ENCODE data around the gene CLDN11.

Gene CLDN11

GRCh38 chr3:170418422-170419398, at the start of gene CLDN11:
TSS of gene CLDN11 (plus strand) at chr3:170418868. CDS start at chr3:170419067, 199 bp downstream.
- DNase-seq = peak in 1 of 3 donors; percentile 22

GRCh38 chr3:170368921-170369320, 49.7 kb upstream of the CLDN11 start:
- peak in 2 of 3 donors; percentile 23 to 27 for DNase-seq

DNA sequence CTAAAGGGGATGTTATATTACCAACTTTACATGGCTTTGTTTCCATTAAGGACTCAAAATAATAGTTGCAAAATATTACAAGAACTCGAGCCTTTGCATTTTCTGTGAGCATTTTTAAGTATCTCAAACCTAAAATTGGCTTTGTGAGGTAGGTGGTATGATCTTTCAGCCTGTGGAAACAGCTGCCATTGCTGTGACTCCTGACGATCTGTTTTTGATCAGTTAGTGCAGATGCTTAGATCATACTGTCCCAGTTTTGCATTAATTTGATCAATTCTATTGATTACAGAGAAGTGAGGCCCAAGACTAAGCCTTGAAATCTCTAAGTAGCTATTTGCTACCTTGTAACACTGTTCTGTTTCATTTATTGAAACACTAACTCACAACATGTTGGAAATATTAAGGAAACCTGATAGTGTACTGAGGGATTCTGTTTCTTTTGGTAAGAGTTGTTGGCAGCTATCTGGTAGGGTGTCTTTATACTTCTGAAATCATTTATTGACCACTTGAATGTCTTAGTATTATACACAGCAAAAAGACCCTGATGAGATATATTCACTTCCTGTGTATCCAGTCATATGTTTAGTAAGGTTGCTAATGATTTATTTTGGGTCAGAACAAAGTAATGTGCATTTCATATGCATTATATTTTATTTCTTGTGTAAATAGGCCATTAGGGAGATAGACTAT, 46.3 kb upstream of the CLDN11 start:
- DNase-seq = no peak

GRCh38 chr3:170383567-170383966, 35.1 kb upstream of the CLDN11 start:
- no peak for DNase-seq

GRCh38 chr3:170386468-170386867, 32.2 kb upstream of the CLDN11 start:
- DNase-seq = no peak

DNA sequence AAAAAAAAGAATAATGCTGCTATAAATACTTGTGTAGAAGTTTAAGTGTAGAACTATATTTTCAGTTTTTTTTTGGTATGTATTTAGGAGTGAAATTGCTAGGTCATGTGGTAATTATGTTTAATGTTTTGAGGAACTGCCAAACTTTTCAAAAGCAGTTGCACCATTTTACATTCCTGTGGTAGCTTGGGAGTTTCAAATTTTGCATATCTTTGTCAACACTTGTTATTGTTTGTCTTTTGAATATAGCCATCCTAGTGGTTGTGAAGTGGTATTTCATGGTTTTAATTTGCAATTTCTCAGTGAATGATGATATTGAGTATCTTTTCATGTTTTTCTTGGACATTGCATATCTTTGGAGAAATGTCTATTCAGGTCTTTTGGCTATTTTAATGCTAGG, 30.7 kb upstream of the CLDN11 start:
- peak in 2 of 3 donors; percentile 20 to 23 for DNase-seq

DNA sequence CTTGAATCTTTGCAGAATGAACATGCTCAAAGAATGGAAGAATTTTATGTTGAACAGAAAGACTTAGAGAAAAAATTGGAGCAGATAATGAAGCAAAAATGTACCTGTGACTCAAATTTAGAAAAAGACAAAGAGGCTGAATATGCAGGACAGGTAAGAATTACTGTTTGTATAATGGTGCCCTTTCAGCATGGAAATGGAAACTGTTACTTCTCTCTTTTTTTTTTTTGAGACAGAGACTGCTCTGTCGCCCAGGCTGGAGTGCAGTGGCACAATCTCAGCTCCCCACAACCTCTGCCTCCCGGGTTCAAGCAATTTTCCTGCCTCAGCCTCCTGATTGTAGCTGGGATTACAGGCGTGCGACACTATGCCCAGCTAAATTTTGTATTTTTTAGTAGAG, 27.6 kb upstream of the CLDN11 start:
- DNase-seq = no peak

- DNase-seq = no peak
Observed at GRCh38 chr3:170397685-170398084, 21.0 kb upstream of the CLDN11 start.

DNA sequence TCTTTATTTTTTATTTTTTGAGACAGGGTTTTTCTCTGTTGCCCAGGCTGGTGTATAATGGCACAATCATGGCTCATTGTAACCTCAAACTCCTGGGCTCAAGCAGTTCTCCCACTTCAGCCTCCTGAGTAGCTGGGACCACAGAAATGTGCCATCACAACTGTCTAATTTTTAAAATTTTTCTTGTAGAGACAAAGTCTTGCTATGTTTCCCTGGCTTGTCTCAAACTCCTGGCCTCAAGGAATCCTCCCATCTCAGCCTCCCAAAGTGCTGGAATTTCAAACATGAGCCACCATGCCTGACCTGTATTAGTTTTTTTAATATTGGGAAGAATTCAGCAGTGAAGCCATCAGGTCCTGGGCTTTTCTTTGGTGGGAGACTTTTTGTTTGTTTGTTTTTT, 13.6 kb upstream of the CLDN11 start:
- no peak for DNase-seq

DNA sequence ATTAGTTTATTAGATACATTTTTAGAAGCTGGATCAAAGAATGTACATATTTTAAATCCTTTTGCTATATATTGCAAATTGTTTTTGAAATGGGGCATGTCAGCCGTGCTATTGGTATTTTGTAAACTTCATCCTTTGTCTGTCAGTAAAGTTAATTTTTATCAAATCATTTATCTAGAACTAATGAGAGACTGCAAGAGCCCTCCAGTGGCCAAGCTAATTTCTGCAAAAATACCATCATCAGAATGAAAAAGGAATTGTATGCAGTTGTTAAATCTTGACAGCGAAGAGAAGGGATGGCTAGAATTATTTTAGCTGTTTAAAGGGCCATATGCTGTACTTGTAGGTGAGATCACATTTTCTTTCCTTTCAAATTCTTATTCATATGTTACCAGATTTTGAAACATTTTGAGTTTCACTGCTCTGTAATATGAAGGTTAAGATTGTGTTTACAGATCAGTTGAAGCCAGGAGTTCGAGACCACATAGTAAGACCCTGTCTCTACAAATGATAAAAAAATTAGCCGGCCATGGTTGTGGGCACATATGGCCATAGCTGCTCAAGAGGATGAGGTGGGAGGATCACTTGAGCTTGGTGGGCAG, 8.1 kb upstream of the CLDN11 start:
- DNase-seq = peak; percentile 25 to 45 (median 32)

DNA sequence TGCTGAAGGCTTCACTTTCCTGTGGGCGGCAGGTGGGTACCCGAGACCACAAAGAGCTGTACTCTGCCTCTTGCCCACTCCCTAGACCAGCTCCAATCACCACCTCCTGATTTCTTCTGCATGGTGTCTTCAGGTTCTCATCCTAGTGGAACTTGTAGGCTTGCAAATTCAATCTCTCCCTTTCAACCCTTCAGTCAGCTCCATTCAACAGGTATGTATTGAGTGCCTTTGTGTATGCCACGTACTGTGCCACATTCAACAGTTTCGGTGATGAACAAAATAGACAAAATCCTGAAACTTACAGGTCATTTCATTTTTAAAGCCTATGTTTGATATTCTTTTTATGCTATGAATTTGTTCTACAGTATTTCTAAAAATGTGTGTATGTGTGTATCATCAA, 5.4 kb upstream of the CLDN11 start:
- DNase-seq = no peak

- DNase-seq = peak; percentile 57 to 72 (median 64)
Observed at GRCh38 chr3:170414202-170414663, 4.4 kb upstream of the CLDN11 start.

GRCh38 chr3:170417090-170417489, 1.6 kb upstream of the CLDN11 start:
- DNase-seq = no peak

DNA sequence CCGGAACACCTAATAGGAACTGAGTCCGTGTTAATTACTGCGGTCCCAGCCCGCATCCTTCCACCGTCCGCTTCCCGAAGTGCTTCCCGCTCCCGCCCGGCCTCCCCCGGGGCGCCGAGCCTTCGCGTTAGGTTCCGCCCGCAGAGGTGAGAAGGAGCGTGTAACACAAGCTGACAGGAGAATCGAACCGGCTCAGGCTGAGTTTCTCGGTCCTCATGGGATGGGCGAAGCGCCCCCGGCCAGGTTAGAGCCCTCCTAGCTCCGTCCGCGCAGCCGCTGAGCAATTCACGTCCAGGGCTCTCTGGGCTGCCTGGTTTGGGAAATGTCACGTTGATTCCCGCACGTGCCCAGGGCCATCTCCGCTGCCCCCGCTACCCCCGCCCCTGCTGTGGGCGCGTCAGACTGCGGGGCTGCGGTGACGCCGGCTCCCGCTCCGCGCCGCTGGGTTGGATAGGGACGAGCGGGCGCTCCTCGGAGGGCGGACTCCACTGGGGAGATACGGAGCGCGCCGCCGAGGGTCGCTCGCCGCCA, 954 bp downstream of the CLDN11 start:
- peak in 2 of 3 donors; percentile 4 to 15 for DNase-seq

GRCh38 chr3:170420307-170420821, 1.7 kb downstream of the CLDN11 start:
- no peak for DNase-seq

DNA sequence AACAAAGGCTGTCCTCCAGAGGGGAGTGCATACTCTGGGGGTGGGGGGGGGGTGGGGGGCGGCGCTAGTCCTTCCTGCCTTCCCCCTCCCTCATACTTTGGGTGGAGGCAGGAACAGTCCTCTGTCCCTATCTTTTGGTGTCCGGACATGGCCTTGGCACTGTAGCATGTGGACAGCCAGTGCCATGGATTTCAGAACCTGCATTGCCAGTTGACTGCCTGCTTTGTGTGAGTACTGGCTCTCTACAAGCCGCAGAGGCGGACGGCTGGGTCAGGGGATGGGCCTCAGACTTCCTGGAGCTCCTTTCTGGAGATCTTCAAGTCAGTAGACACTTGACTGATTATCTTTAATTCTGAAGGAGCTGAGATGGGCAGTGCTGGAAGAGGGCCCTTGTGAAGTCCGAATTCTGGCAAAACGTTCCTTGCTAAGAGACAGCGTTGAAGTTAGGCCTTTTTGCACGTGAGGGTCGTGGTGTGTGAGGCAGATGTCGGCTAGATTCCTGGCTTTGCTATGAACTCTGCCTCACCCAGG, 2.5 kb downstream of the CLDN11 start:
- DNase-seq = no peak

GRCh38 chr3:170421758-170422157, 3.1 kb downstream of the CLDN11 start:
- DNase-seq = no peak

- DNase-seq = no peak
Observed at GRCh38 chr3:170423001-170423615, 4.4 kb downstream of the CLDN11 start.

DNA sequence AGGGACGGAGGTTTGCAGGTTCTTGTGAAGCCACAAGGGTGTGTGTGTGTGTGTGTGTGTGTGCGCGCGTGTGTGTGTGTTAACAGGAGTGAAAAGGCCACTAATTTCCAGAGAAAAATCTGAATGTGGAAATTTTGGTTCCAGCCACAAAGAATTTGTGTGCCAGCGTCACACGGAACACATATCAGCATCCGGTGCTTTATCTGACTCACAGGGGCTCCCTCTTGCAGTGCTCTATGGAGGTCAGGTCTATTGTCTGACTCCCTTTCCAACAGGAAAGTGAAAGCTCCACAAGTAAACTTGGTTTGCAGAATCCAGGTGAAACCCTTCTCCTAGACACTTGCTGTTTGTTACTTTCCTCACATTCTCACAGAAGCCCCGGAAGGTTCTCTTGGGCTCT, 6.2 kb downstream of the CLDN11 start:
- no peak for DNase-seq

DNA sequence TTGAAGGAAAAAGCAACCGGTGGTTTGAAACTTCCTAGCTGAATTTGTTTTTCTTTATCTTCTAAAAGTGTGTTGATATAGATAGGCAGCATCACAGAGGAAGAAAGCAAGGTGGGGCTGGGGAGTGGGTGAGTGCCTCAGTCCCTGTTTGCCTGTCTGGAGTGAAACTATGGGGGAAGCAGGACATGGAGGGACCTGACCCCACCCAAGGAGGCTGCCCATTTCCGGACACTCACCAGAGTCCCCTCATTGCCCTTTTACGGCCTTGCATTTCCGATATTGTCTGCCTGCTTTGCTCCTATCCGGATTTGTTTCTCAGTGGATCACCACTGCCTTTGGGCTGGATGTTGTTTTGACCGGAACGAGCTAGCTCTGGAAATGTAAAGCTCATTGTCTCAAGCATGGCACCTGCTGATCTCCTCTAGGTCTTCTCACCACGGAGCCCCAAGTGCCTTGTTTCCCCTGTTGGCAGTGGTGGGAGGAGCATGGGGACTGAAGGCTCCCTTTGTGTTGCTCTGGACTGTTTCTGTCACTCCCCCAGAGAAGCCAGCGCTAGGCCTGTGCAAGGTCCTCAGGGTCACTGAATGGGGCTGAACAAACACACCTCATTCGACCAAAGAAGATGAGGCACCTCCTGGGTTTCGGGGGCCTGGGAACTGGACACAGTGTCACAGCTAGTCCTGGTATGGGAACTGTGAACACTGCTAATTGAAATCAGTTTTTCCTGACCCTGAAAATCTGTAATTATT, 7.0 kb downstream of the CLDN11 start:
- no peak for DNase-seq

- DNase-seq = no peak
Observed at GRCh38 chr3:170426240-170426797, 7.7 kb downstream of the CLDN11 start.
